EH (cell line): ENCODE results near the gene PLEK.
"Not testable (repeated sequence)": the region's sequence is repeated elsewhere in the genome, so short reads cannot be mapped to it uniquely, and the experiment has no call there.

Experiments
- DNase-seq: peaks from one replicate; pipeline ENCODE4 v3.0.0-alpha.2; 2015; ENCODE audit warnings: low read depth

The PLEK gene

GRCh38 chr2:68385220-68385906 is 20.3 kb downstream of the PLEK start:
- DNase-seq: no peak

DNA sequence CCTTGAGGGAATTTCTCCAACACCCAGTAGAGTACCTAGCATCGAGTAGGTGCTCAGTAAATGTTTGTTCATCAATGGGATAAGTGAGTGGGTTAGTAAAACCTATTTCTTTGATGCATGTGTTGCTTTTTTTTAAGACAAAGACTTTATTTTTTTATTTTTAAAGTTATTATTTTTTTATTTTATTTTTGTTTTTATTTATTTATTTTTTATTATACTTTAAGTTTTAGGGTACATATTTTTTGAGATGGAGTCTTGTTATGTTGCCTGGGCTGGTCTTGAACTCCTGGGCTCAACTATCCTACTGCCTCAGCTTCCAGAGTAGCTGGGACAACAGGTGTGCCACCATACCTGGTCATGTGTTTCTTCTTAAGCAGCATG is 20.8 kb downstream of the PLEK start:
- no peak for DNase-seq

GRCh38 chr2:68386365-68386764 is 21.3 kb downstream of the PLEK start:
- no peak for DNase-seq

- no peak for DNase-seq
These were observed 22.6 kb downstream of the PLEK start for GRCh38 chr2:68387408-68388350.

DNA sequence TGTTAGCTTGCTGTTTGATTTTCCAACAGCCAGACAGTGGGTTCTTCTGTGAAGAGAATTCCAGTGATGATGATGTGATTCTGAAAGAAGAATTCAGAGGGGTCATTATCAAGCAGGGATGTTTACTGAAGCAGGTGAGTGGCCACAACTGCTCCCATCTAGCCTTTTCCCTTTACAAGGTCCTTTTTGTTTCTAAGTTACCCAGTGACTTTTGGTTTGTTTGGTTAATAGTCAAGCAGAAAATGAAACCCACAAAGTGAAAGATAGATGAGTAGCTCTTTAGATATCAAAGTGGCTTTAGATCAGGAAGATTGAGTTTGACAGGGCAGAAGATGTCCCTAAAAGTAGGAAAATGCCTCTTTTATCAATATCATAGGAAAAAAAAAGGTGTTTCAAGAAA is 23.3 kb downstream of the PLEK start:
- DNase-seq: no peak

DNA sequence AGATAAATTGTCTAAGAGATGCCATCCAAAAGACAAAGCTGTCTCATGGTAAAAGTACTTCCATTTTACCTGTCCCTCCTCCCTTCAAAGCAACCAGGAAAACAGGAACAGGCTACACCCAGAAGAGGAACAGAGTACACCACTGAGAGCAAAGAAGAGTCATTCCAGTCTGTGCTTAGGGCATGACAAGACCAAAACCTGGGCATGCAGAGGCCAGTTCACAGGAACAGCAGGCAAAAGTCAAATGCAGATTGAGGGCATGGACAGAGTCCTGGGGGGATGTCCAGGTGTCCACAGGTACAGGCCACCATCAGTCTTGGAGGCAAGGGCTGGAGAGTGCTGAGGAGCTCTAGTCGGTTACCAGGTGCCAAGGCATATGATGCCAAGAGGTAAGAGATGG is 23.7 kb downstream of the PLEK start:
- DNase-seq: no peak

DNA sequence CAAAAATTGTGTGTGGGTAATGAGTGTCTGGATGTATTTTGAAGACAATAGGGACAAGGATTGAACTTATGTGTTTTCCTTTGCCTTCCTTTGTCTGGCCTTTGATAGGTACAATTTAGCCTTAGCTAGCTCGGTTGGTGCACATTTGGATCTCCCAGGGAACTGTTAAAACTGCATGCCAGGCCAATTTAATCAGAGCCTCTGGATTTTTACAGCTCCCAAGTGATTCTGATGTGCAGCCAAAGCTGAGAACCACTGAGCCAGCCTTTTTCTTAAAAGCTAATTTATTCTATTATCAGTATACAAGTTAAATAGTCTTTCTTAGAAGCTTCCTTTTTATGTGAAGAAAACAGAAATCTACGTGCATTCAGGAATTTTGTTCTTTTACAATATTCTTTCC is 25.0 kb downstream of the PLEK start:
- DNase-seq: no peak

DNA sequence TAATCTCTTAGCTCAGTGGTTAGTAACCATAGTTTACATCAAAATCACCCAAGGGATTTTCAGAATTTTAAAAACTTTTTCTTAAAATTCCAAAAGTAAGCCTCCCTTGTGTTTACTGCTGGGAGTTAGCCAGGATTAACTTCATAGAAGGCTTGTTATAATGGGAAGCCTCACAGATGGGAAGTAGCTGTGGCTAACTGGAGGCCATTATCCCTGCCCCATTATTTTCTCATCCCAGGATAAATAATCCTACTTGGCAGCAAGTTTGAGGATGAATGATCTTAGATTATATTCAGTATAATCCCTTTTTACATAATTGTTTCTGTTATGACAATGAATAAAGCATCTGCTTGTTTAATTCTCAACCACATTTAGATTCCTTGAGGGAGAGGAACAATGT is 25.5 kb downstream of the PLEK start:
- no peak for DNase-seq

DNA sequence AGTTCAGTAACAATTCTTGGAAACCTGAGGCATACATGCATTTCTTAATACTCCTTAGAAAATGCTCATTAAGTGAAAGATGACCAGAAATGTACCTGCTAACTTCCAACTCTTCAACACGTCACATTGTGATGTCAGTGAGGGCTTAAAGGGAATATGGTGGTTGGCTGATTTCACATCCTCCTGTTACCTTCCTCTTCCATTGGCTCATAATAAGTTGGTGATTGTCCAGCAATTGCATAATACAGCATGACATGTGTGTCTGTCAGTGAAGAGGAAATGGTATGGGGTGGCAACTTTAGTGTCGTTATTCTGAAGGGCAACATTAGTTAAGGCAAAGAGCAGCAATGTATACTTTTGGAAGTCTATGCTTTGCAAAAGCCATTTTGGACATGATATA is 26.0 kb downstream of the PLEK start:
- no peak for DNase-seq

- DNase-seq: no peak
These were observed 26.8 kb downstream of the PLEK start for GRCh38 chr2:68391869-68392268.

DNA sequence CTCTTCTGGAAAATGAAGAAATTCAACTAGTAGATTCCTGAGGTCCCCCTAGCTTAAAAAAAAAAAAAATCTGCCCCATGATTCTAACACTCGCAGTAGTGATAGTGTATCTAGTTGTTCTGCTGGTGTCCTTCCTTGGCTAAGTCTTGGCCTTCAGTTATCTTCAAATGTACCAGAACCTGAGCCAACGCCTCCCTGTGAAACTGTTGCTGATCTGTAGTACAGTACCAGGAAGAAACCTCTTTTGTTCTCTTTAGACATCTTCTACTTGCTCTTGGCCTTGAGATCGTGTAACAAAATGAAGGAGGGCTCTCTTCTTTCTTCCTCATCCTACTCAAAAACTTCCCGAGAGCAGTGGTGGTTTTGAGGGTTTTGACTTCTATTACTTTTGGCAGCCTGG is 31.0 kb downstream of the PLEK start:
- DNase-seq: no peak

GRCh38 chr2:68397704-68398263 is 32.7 kb downstream of the PLEK start:
- not testable (repeated sequence) for DNase-seq

GRCh38 chr2:68403199-68403644 is 38.1 kb downstream of the PLEK start:
- no peak for DNase-seq

DNA sequence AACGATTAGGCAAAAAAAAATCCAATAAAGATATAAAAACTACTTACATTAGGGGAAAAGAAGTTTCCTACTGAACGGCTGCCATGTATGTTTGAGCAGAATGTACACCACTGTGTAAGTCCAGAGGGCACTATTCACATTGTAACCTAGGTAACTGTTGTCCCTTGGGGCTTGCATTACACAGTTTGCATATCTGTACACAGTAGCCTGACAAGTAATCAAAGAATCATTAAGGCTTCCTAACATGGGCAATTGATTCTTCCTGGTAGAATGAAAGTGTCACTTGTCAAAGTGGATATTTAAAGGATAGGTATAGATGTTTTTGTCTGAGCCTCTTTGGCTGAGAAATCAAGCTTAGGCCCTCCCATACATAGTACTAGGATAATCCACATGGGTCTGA is 39.1 kb downstream of the PLEK start:
- DNase-seq: no peak

DNA sequence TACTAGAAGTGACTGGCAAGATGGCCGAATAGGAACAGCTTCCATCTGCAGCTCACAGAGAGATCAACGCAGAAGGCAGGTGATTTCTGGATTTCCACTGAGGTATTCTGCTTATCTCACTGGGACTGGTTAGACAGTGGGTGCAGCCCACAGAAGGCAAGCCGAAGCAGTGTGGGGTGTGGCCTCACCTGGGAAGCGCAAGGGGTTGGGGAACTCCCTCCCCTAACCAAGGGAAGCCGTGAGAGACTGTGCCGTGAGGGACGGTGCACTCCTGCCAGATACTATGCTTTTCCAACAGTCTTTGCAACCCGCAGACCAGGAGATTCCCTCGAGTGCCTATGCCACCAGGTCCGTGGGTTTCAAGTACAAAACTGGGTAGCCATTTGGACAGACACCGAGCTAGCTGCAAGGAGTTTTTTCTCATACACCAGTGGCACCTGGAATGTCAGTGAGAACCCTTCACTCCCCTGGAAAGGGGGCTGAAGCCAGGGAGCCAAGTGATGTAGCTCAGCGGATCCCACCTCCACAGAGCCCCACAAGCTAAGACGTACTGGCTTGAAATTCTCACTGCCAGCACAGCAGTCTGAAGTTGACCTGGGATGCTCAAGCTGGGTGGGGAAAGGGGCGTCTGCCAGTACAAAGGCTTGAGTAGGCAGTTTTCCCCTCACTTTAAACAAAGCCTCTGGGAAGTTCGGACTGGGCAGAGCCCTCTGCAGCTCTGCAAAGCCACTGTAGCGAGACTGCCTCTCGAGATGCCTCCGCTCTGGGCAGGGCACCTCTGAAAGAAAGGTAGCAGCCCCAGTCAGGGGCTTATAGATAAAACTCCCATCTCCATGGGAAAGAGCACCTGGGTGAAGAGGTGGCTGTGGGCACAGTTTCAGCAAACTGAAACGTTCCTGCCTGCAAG is 40.1 kb downstream of the PLEK start:
- no peak for DNase-seq

DNA sequence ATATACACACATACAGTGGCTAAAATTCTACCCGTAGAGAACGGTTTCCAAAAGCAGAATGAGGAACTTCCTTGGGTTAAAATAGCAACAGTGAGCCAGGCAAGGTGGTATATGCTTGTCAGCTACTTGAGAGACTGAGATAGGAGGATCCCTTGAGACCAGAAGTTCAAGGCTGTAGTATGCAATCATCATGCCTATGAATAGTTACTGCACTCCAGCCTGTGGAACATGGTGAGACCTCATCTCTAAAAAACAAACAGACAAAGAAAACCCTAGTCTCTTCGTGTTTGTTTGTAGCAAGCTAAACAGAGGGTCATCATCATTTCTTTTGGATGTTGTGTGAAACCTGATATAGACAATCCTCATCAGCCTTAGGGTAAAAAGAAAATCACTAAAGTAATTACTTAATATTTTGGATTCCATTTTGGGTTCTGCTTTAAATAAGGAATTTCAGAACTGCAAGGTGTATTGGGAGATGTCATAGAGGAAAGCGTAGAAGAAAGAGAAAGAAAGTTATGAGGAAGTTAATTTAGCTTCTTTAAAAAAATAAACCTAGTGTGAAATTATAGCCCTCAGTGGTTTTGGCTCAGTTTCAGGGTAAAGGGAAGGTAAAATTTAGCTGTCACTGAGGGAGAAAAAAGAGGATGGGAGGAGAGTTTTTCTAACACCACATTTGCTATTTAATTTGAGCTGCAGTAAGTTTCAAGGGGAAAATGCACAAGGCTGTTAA is 46.5 kb downstream of the PLEK start:
- DNase-seq: no peak

- DNase-seq: no peak
These were observed 47.2 kb downstream of the PLEK start for GRCh38 chr2:68412127-68412819.

DNA sequence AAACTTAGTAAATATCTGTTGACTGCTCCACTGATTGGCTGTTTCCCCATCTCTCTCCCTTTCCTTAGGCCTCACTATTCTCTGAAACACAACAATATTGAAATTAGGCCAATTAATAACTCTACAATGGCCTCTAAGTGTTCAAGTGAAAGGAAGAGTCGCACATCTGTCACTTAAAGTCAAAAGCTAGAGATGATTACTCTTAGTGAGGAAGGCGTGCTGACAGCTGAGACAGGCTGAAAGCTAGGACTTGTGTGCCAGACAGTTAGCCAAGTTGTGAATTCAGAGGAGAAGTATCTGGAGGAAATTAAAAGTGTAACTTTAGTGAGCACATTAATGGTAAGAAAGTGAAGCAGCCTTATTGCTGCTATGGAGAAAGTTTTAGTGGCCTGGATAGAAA is 48.4 kb downstream of the PLEK start:
- no peak for DNase-seq

- DNase-seq: no peak
These were observed 49.4 kb downstream of the PLEK start for GRCh38 chr2:68414452-68414851.

DNA sequence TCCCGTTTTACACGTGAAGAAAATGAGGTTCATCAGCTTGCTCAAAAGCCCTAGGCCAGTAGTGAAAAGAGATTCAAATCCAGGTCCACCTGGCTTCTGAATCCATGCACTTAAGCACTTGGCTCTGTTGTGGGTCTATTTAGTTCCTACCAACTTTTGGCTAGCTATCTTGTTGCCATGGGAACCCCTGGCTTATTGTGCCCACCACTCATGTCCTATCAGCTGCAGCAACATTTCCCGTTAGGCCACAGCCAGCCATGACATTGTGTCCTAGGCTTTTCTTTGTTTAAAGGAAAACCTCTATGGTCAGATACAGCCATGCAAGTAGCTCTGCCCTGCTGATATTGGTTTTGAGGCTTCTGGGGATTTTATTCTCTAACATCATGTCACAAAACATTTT is 49.8 kb downstream of the PLEK start:
- no peak for DNase-seq

DNA sequence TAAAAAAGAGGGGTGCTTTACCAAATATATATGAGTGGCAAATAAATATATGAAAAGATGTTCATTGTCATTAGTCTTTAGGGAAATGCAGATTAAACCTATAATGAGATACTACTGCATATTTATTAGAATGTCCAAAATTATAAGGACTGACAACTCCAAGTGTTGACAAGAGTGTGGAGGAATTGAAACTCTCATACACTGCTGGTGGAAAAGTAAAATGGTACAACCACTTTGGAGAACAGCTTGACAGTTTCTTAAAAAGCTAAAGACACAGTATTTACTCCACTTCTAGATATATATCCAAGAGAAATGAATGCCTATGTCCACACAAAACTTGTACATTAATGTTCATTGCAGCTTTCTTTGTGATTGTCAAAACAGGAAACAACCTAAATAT is 50.4 kb downstream of the PLEK start:
- no peak for DNase-seq
